AG08395 (cell line): ENCODE data around the gene SLC2A9.

Experiments
- DNase-seq: peaks from one replicate; pipeline ENCODE4 v3.0.0; 2012; ENCODE audit warnings: mixed read lengths, low spot score

SLC2A9 gene

DNA sequence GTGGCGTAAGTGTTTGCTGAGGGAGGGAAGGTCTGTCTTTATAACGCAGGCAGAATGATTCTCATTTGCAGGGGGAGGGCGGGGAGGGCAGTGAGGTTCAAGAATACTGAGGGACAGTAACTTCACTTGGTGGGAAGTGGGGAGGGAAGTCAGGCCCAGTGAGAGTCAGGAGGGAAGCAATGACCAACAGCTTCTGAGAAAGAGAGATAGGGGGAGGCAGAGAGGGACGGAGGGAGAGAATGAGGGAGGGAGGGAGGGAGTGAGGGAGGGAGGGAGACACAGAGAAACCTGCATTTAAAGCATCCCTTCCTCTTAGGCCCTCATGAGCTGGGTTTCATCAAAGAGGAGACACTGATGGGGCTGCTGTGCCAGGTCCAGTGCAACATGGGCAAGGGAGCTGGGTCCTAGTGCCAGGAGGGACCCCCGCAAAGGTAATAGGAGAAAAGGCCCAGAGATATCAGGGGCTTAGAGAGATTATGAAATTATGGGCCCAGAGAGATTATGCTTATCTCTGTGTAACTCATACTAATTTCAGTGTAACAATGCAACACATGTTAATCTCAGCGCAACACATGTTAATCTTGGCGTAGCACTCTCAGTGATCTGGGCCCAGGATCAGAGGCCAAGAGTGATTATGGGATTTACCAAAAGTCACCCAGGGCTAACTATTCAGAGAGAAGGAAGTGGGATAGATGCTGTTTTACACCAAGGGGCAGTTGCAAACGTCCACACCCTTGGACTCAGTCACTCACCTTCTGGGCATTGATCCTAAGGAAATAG is 127.8 kb downstream of the SLC2A9 start:
- no peak for DNase-seq

DNA sequence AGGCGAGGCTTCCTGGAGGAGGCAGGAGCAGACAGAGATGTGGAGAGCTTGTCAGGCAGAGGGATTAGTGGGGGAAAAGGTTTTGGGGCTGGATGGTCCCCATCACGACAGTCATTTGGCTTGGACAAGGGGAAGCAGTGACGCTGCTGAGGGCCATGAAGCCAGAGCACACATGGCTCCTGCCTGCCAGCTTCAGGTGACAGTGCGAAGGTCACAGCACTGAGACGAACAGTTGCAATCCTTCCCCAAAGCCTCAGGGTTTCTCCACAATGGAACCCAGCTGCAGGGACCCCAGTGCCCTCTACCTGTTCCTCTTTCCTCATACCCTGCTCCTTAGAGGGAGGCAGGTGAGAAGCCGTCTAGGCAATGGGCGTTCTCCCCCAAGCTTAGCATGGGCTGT is 129.6 kb downstream of the SLC2A9 start:
- no peak for DNase-seq

DNA sequence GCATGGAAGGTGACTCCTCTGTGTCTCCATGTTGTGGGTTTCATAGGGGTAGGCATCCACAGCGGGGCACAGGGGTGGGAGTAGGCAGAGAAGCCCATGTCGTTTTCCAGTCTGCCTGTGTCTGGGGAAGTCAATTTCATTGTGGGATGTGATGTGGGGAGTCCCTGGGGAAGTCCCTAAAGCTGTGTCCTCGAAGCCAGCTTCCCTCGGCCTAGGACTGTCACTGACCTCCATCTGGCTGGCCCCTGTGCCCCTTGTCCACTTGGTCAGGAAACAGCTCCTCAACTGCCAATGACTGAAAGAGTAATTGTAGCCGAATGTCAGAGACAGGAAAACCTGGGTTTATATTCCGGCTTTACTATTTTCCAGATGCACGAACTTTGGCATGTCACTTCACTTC is 130.2 kb downstream of the SLC2A9 start:
- DNase-seq: no peak

DNA sequence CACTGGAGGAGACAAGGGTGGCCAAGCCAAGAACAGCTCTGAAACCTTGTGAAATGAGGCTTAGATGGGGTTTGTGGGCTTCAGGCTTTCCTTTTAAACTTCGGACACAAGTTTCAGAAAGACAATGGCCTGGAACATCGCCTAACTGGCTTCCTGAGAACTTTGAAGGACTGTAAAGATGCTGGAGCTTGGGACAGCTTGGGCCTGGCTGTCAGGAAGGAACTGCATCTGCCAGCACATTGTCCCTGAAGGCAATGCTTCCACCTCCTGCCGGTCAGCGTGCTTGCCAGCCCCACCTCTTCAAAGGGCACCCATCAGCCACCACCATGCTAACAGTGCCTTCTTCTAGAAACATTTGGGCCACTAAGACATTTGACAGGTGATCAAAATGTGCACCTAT is 132.0 kb downstream of the SLC2A9 start:
- no peak for DNase-seq

DNA sequence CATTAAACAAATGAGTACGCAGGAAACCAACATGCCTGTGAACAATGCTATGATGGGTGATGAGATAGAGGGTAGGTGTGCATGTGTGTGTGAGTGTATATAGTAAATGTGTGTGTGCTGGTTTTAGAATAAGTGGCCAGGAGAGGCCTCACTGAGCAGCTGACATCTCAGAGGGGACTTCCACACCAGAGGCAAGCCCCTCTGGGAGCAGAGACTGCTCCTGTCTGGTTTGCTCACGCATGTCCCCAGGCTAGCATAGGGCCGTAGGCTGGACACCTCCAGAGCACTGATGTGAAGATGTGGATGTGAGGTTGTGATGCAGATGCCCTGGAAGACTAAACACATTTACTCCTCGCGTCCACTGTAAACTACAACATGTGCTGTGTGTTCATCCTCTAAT is 135.3 kb downstream of the SLC2A9 start:
- DNase-seq: no peak

DNA sequence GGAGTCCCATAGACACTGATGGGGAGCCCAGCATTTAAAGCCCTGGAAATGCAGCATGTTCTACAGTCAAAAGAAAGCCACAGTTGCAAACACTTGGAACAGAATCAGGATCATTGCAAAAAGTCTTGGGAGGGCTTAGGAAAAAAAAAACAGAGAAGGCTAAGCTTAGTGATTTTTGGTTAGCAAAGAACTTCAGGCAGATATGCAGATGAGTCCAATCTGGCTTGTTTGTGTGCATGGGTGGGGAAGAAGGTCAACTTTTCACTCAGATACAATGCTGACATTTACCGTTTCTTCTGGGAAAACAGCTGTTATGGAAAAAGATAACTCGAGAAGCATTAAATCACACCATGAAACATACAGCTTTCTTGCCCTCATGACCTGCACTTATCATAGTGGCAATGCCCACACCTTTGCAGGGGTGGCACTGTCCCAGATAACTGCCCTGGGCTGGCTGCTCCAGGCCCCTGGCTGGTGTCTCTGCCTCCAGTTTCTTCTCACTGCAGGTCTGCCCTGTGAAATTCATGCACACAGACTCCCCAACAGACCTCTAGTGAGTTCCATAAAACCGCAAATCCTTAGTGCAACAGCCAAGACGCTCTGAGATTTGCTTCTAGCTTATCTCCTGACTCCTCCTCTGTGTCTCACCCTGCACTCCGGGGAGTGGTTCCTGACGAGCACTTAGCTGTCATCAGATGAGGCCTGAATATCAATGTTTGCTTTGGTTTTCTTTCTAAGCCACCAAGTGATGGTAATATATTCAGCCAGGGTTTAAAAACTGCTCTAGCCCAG is 140.7 kb downstream of the SLC2A9 start:
- no peak for DNase-seq

DNA sequence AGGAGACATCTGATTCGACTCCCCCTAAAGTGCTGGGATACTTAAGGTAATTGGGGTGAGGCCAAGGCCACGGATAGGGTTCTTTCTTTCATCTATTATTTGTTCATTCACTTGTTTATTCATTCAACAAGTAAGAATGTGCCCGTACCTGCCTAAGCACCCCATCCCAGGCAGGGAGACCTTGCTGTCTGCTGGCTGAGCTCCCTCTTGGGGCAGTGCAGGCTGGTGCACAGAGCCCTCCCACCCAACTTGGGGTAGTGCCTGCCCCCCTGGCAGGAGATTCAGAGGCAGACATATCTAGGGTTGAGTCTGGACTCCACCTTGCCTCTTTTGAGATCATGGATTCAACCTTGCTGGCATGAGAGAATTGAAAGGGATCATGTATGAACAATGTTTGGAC is 144.2 kb downstream of the SLC2A9 start:
- no peak for DNase-seq

DNA sequence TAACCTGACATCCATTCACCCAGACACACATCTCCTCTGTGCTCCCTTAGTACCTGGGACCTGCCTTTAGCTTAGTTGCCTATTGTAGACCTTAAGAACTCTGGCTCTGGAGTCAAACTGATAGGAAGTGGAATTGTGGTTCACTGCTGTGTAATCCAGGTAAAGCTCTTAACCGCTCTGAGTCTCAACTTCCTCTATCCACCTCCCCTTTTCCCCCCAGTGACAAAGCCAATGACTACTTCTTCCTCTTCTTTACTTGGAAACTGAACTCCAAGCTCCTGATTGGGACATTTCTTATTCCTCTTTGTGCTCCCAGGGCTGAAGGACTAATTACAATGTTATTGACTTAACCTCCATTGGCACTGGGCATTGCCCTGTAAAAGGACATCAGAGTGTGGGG is 145.8 kb downstream of the SLC2A9 start:
- no peak for DNase-seq

DNA sequence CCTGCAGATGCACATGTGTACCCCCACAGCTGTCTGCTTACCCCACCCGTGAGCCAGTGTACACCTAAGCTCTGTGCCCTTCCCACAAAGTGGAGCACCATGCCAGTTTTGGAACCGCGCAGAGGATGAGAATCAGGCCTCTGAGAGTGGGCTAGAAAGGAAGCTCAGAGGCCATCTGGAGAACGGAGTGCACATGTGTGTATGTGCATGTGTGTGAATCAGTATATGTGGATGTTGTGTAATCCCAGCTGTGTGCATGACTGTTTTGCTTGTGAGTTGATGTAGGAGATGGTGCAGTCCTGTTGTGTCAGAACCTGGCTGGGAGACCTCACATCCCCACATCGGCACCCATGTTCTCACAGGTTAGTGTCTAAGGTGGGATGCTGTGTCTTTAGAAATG is 146.9 kb downstream of the SLC2A9 start:
- no peak for DNase-seq

DNA sequence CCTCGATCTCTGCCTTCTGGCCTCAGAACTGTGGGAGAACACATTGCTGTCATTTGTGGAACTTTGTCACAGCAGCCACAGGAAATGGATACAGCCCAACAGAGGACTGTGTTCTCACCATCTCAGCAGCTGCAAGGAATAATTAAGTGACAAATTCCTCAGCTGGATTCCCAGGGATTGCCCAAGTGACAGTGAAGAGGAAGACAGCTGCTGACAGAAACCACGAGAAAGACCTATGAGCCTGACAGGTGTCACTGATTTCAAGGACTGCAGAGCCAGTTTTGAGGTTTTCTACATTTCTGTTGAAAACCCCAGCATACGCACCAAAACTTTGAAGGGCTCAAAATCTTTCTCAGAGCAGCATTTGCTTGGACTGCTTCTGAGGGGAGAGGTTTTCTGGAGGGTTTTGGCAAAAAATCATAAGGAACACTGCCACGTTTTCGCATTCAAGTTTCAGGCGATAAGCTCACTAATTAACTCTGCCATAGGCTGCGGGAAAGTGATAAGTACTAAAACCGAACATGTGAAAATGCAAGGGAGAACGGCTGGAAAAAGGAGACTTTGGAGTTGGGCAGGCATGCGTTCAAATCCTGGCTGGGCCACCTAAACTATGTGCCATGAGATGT is 151.0 kb downstream of the SLC2A9 start:
- no peak for DNase-seq

DNA sequence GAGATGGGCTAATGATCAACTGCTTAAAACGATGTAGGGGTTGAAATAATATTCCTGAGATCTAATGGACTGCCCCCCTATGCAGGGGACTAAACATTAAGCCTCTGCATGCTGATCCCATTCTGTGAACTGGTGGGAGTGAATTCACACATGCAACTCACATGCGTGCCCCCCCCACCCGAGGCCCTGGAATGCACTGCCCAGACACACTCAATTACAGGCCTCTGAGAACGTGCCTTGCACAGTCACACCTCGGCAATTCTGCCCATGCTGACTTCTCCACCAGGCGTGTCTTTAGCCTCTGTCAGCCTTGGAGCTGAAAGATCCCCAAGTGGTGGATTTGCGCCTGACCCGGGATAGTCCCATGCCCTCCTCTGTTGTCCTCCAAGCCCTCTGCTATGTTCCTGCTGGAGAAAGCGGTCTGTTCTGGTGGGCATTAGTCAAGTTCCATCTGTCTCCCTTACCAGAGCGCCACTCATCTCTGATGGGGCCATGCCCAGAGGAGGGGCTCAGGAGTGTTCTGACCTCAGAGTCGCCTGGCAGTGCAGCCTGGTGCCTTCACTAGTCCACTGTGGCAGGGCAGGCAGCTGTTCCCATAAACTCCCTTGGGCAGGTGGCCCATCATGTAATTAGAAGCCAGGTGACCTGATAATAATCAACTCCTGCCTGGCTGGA is 153.4 kb downstream of the SLC2A9 start:
- no peak for DNase-seq

DNA sequence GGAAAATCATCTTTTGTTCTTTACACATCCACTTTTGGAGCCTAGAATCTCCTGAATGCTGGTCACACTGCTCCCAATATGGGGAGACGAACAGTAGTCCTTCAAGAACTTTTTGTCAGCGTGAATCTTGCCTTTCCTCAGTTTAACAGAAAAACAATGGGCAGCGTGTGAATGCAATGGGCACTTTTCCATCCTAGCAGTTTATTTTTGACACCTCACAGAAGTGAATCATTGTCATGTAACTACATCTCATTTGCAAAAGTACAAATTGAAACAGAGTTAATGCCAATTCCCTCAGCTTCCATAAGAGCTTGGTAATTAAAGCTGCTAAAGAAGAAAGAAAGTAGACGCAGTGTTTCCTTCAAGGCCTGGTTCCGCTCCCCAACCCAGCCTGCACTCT is 154.4 kb downstream of the SLC2A9 start:
- DNase-seq: no peak

DNA sequence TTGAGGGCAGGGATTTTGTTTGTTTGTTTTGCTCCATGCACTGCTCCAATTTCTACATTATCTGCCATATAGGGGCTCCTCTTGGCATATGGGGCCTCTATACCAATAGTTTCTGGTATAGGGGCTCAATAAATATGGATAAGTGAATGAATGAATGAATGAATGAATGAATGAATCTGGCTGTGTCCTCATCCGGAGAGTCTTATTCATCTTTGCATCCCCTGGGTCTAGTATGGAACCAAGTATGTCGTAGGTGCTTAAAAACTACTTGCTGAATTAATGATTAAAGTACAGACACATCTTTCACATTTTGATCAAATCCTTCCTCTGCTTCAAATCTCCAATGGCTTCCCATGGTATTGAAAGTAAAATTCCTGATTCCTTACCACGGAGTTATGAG is 159.7 kb downstream of the SLC2A9 start:
- DNase-seq: no peak

DNA sequence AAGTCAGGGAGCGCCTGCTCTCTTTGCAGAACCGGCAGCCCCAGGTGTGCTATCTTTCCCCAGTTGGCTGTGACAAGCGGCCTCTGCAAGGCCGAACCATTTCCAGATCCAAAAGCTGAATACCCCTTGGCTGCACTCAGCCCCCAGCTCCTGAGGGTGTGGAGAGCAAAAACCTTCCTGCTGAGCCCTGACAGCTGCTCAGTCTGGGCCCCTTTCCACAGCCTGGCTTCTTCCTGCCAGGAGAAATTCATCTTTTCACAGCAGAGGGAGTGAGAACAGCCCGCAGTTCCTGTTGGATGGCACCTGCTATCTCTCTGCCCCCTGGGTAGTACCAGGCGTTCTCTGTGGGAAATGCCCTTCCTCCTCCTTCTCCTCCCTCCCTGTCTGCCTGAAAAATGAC is 161.5 kb downstream of the SLC2A9 start:
- DNase-seq: no peak

DNA sequence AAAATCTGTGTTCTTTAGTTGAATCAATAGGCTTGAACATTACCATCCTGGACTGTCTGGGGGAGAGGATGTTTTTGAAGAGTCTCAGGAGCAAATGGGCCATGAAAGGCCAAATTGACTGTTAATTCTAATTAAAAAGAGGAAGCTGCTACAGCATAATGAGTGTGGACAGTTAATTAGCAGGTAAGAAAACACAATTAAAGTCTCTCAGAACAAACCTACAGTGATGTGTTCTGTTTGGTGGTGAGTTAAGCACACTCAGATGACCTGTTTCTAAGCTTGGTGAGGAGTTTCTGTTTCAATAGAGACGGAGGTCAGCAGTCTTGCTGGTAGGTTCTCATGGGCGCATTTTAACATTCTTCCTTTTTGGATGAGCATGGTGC is 171.8 kb downstream of the SLC2A9 start:
- no peak for DNase-seq

DNA sequence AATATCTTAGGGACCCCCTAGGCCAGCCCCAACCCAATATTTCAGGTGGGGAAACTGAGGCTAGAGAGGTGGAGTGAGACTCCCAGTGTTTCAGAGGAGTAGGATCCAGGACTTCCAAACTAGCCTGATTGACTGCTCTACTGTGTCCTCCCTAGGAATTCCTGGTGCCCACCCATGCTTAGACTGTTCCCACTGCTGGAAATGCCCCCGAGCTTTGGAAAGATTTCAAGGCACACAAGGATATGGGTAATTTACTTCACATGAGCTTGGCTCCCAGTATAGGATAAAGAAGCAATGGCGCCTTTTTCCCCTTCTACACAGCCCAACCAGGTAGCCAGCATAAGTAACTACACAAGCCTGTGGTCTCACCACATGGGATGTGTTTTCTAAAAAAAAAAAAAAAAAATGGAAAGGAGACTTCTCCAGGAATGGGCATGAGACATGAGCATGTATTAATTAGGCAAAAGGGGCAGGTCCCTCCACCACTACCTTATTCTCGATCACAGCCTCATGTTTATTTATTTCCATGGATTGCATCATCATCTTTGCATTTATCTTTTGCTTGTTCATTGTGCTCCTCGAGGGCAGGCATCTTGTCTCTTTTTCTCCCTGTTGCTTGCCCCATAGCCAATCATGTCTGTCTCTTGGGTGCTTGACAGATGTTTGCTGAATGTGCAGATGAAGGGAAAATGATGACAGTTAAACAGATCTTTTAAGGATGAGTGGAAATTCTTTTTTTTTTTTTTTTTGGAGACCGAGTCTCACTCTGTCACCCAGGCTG is 173.1 kb downstream of the SLC2A9 start:
- no peak for DNase-seq

DNA sequence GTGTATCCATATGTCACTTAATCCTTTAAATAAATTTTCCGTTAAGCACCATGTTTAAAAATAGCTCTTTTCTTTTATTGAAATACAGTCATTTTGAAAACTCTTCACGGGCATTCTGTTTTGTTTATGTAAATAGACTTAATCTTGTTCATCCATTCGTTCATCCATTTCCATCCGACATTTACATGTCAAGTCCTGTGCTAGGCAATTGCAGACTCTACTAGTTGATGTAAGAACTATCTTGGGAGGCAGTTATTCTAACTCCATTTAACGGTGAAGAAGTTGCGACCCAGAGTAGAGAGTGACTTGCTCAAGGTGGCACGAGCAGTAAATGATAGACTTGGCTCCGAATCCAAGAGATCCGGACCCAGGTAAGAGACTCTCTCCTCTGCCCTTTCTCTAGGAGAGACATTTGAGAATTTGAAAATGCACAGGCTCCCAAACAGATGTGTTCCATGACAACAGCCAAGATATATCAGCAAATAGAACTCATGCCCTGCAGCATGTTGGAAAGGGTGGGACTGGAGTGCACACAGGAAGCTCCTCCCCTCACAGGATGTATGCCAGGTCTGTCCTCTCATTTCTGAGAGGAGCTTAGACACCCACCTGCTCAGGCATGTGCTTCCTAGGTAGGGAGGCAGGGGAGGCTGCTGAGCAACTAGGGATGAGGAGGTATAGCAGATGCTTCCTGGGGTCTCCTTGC is 175.4 kb downstream of the SLC2A9 start:
- no peak for DNase-seq

DNA sequence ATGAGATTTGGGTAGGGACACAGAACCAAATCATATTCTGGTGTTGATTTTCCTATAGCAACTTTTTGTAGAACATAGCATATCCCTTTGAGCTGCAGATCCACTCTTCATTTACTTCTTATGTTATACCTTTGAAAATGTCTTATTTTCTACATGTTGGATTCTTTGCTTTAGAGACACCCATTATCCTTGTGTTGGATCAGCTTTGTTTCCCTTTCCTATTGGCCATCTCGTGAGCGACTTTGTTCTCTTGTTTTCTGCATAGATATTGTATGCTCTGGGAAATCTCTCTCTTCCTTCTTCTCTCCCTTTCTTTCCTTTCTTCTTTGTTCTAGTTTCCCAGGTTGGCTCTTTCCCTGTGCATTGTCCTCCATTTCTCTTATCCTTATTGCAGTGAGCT is 180.2 kb downstream of the SLC2A9 start:
- no peak for DNase-seq

DNA sequence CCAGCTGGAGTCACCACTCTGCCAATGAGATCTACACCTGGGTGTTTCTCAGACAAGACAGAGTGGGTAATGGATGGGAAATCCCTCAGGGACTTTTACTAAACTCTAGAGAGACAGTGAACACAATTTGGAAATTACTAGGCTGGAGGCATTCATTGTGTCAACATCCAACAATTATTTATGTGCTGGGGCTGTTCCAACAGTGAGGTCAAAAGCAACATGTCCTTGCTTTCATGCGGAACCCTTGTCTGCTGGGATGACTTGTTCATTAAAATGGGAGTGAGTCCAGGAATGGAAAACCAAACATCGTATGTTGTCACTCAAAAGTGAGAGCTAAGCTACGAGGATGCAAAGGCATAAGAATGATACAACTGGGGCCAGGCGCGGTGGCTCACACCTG is 185.9 kb downstream of the SLC2A9 start:
- DNase-seq: no peak

DNA sequence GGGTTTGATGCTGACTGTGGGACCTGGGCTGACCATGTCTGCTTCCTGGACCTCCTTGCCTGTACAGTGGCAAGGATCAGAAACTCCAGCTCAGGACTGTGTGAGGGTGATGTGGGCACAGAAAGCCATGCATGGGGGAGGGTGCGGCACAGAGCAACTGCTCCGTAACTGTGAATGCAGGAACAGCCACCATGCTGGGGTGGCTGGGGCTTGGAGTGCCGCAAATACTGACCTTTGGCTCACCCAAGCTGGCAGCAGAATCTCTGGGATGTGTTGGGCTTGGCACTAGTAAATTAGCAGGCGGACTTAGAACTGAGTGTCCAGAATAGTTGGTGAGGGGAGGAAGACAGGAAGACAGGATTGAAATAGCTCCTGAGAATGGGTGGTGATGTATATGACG is 187.9 kb downstream of the SLC2A9 start:
- DNase-seq: no peak

DNA sequence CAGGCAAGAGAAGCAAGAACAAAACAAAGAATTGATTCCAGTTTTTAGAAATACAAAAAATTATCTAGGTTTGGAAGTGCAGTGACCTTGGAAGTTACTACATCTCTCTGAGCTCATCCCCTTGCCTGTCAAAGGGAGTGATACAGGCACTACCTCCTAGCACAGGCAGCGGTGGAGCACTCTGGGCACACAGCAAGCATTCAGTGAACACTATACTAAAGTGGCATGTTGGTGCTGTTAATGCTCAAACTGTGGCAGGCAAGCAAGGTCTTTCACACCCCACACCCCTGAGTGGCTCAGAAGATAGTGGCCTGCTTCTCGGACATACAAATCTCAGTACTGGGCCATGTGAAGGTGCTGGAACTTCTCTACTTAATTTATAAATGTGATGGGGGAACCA is 188.7 kb downstream of the SLC2A9 start:
- no peak for DNase-seq
